Activated T-helper 1 cell treated with anti-CD3 and anti-CD28 coated beads, Interleukin-12 subunit alpha, Interleukin-12 subunit beta, Interleukin-2, Interleukin-4 antibody, amounts not matched to agents 30 ng/mL and 10 ng/mL and 1 ng/mL, durations not matched to agents 14 hours and 24 hours and 36 hours (primary cell): ENCODE data around the gene VDAC2. TPM values are rescaled to one million over a fixed set of nuclear protein-coding genes. Genes with fewer than 3 reads are reported as not detected.

Source experiments
- DNase-seq: peaks from one replicate; pipeline ENCODE4 v3.0.0; 2021; ENCODE audit warnings: low spot score
- H3K27ac Mint-ChIP-seq: one replicate; pipeline ENCODE4 v1.8.0; 2021; ENCODE audit warnings: mild to moderate bottlenecking, mixed read lengths
- H3K27me3 Mint-ChIP-seq: one replicate; pipeline ENCODE4 v1.8.0; 2022; ENCODE audit warnings: mild to moderate bottlenecking, moderate library complexity, mixed read lengths; ENCODE audit not compliant: insufficient read depth
- H3K36me3 Mint-ChIP-seq: one replicate; pipeline ENCODE4 v1.8.0; 2021; ENCODE audit warnings: low read depth, mixed read lengths
- H3K4me1 Mint-ChIP-seq: one replicate; pipeline ENCODE4 v1.8.0; 2021; ENCODE audit warnings: low read depth, mixed read lengths
- H3K4me3 Mint-ChIP-seq: one replicate; pipeline ENCODE4 v1.8.0; 2021; ENCODE audit warnings: mild to moderate bottlenecking, moderate library complexity, mixed read lengths
- H3K9me3 Mint-ChIP-seq: one replicate; pipeline ENCODE4 v1.8.0; 2021; ENCODE audit warnings: mixed read lengths
- intact Hi-C: fragments of 100-400 bp; cut with micrococcal nuclease; formaldehyde crosslinking; loops from one replicate; pipeline ENCODE4 v1.15.1; 2024
- total RNA-seq: library from RNA; stranded (reverse); gene quantifications from 2 replicates; pipeline ENCODE4 v1.2.3, GENCODE V29; 2022

Gene VDAC2
- total RNA-seq, 1 donor from 2014 or later: 220 TPM

DNA sequence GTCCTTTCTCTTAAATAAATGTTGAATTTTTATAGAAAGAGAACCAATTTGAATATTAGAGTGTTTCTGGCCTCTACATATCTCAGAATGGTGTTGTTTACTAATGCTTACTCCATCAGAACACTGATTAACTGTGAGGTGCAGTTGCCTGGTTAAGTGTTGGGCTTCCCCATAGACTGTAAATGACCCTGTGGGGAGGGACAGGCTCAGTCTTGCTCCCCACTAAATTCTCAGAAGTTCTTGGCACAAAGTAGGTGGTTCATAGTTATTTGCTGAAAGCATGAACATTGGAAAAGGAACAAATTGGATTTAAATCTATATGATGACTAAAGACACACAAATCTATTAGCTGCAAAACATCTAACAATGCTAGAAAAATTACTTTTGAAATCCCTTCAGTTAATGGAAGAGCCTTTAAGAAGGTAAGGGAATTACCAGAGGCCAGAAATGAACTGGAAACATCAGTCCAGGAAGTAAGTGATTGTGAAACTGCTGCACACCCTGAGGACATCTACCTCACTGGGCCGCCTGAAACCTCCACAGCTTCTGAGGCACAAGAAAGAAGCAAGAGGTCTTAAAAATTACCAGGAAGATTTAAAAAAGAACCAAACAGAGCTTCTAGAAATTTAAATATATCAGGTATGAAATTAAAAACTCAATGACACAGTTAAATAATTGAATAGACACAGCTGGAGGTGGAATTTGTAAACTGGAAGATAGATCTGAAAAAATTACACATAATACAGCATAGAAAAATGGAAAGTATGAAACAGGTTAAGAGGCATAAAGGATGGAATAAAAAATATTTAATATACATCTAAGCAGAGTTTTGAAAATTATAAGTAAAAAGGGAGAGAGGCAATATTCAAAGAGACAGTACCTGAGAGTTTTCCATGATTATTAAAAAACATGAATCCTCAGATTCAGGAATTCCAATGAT, 43.0 kb downstream of the VDAC2 start:
- no peaks in the 10 kb centered on the region for H3K4me1 Mint-ChIP-seq
- no peak overlapping the region for H3K4me3 Mint-ChIP-seq
- H3K36me3 Mint-ChIP-seq: peaks cover 4% of the 10 kb centered on the region
- no peak overlapping the region for H3K27ac Mint-ChIP-seq
- peaks cover 4% of the 10 kb centered on the region for H3K27me3 Mint-ChIP-seq
- no peak for DNase-seq
- intact Hi-C loops: no loop called here
- peaks cover 24% of the 10 kb centered on the region for H3K9me3 Mint-ChIP-seq

DNA sequence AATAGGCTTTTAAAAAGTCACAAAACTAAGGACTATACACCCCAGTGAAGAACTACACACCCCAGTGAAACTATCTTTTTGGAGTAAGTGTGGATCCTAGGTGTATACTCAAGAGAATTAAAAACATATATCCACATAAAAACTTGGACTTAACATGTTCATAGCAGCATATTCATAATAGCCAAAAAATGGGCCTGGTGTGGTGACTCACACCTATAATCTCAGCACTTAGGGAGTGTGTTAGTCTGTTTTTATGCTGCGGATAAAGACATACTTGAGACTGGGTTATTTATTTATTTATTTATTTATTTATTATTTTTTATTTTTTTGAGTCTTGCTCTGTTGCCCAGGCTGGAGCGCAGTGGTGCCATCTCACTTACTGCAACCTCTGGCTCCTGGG, 44.1 kb downstream of the VDAC2 start:
- intact Hi-C loops: no loop called here
- no peak overlapping the region for H3K4me3 Mint-ChIP-seq
- H3K4me1 Mint-ChIP-seq: no peaks in the 10 kb centered on the region
- H3K9me3 Mint-ChIP-seq: peaks cover 24% of the 10 kb centered on the region
- DNase-seq: no peak
- H3K27ac Mint-ChIP-seq: no peak overlapping the region
- peaks cover 4% of the 10 kb centered on the region for H3K36me3 Mint-ChIP-seq
- H3K27me3 Mint-ChIP-seq: peaks cover 4% of the 10 kb centered on the region

DNA sequence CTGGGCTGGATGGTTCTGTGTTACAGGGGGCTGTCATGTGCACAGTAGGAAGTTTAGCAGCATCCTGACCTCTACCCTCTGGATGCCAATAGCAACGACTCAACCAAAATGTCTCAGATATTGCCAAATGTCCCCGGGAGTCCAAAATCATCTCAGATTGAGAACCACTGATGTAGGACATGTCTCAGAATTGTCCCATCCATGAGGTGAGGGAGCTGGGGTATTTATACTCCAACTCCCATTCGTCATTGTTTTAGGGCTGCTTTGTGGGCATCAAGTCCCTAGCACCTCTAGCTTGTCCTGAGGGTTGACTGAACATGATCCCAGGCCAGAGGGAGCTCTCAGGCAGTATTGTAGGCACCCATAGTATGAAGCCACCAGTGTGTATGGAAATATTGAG, 50.4 kb downstream of the VDAC2 start:
- DNase-seq: no peak
- Mint-ChIP-seq H3K27ac (no peak overlapping the region), H3K36me3 (no peaks in the 10 kb centered on the region), H3K4me1 (no peaks in the 10 kb centered on the region), H3K4me3 (no peak overlapping the region), H3K9me3 (peaks cover 7% of the 10 kb centered on the region), H3K27me3 (no peaks in the 10 kb centered on the region)
- intact Hi-C loops: no loop called here

DNA sequence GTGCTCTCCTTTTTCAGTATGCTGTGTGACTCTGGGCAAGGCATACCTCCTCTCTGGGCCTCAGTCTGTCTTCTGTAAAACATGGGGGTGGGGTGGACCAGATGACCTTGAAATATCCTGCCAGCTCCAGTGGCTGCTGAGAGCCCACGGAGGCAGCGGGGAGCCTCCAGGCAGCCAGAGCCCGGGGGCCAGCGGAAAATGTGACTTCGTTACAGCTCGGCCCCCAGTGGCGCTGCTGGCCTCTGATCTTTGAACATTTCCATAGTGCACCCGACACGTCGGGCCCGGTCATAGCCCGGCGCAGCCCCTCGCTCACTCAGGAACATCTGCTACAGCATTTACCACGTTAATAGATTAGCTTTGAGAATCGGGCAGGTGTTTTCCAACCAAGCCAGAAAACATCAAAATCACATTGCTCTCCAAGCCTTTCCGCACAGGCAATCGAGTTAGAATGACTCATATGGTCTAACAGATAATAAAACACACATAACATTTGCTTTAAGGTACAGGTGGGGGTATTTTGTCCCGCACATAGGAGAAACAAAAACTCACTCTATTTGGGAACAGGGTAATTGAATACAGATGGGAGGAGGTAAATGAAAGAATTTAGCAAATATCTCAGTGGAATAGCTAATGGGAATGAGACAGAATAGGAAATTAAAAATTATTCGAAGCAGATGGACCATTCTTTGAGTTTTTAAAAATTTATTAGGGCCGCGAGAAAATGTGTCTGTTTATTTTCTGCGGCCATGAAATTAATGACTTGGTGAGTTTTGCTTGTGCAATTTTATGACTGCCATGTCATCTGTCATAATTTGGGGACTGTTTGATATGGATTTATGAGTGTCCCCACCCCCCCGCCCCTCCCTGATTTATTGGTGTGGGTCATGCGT, 51.5 kb downstream of the VDAC2 start:
- H3K9me3 Mint-ChIP-seq: peaks cover 7% of the 10 kb centered on the region
- H3K27me3 Mint-ChIP-seq: no peaks in the 10 kb centered on the region
- no peak overlapping the region for H3K4me3 Mint-ChIP-seq
- intact Hi-C loops: no loop called here
- DNase-seq: no peak
- no peaks in the 10 kb centered on the region for H3K36me3 Mint-ChIP-seq
- H3K4me1 Mint-ChIP-seq: no peaks in the 10 kb centered on the region
- H3K27ac Mint-ChIP-seq: no peak overlapping the region

DNA sequence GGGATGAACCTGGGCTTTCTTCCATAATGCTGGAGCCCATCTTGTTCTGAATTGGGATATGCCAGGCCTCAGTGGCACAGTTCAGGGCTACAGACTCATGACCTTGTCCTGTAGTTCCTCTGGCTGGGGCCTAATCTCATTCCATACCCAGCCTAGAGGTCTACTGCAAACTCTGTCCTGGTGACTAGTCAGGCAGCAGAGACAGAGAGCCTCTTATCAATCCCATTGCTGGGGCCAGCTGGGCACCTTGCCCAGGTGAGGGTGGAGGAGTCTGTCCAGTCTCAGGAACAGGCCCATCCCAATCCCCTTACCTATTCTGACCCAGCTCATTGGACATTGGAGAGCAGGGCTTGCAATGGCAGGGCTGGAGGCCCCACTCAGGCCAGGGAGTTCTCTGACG, 53.2 kb downstream of the VDAC2 start:
- Mint-ChIP-seq H3K9me3 (peaks cover 7% of the 10 kb centered on the region), H3K36me3 (no peaks in the 10 kb centered on the region), H3K4me1 (no peaks in the 10 kb centered on the region), H3K4me3 (no peak overlapping the region), H3K27me3 (no peaks in the 10 kb centered on the region), H3K27ac (no peak overlapping the region)
- intact Hi-C loops: no loop called here
- DNase-seq: no peak

DNA sequence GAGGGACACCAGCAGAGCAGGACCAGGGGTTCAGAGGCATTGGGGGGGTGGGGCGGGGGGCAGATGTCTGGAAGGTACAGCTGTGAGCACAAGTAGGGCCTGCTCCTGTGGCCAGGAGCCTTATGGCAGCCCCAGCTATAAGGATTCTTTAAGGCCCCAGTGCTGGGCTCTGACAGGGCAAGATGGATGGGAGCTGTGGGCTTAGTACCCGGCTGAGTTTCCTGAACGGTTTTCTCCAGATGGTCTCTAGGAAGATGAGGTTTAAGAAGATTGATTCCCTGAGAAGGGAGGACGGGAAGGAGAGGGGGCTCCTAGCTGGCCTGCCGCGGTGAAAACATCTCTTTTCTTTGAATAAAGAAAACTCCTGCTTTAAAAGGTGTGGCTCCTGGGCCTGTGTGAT, 55.3 kb downstream of the VDAC2 start:
- intact Hi-C loops: no loop called here
- Mint-ChIP-seq H3K4me3 (no peak overlapping the region), H3K36me3 (no peaks in the 10 kb centered on the region), H3K27me3 (peaks cover 2% of the 10 kb centered on the region), H3K4me1 (no peaks in the 10 kb centered on the region), H3K27ac (no peak overlapping the region), H3K9me3 (no peaks in the 10 kb centered on the region)
- DNase-seq: no peak

DNA sequence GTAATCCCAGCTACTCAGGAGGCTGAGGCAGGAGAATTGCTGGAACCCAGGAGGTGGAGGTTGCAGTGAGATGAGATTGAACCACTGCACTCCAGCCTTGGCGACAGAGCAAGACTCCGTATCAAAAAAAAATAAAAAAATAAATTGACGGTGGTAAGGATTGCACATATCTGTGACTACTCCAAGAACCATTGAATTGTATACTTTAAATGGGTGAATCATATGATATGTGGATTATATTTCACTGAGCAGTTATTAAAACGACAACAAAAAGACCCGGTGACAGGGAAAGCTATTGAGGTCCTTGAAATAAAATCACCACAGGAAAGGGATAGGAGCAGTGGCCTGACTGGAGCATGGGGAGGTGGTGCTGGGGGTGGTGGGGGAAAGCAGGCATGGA, 56.3 kb downstream of the VDAC2 start:
- no peaks in the 10 kb centered on the region for H3K4me1 Mint-ChIP-seq
- H3K36me3 Mint-ChIP-seq: no peaks in the 10 kb centered on the region
- DNase-seq: no peak
- H3K9me3 Mint-ChIP-seq: no peaks in the 10 kb centered on the region
- H3K4me3 Mint-ChIP-seq: no peak overlapping the region
- H3K27me3 Mint-ChIP-seq: peaks cover 2% of the 10 kb centered on the region
- intact Hi-C loops: no loop called here
- H3K27ac Mint-ChIP-seq: no peak overlapping the region

DNA sequence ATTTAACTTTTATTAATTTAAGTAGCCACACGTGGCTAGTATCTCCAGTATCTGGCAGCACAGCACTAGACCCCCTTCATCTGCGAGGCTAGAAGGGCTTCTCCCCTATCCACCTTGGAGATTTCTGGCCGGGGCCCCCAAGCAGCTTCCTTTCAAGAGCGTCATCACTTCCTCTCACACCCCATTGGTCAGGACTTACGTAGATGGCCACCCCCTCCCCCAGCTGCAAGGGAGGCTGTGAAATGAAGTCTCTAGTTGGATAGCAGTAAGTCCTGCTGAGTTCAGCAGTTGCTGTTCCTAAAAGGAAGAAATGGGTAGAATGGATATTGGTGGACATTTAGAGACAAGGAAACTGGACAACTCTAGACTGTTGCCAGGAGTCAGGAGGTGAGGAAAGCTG, 59.0 kb downstream of the VDAC2 start:
- peaks cover 5% of the 10 kb centered on the region for H3K27me3 Mint-ChIP-seq
- no peaks in the 10 kb centered on the region for H3K9me3 Mint-ChIP-seq
- intact Hi-C loops: no loop called here
- H3K27ac Mint-ChIP-seq: no peak overlapping the region
- H3K4me3 Mint-ChIP-seq: no peak overlapping the region
- DNase-seq: no peak
- H3K36me3 Mint-ChIP-seq: no peaks in the 10 kb centered on the region
- no peaks in the 10 kb centered on the region for H3K4me1 Mint-ChIP-seq

DNA sequence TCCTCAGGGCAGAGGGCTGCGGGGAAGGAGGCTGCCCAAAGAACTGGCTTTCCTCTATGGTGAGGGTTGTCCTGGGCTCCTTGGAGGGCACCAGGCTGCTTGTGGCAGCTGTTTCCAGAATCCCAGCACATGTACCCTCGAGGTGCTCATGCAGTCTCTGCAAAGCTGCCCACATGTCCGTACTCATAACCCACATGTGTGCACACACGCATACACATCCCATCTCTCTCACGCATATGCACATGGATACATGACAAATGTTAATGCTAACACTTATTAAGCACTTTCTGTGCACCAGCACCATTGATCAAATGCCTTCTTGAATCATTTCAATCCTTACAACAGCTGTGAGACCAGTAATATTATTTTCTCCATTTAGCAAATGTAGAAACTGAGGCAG, 61.5 kb downstream of the VDAC2 start:
- no peak for DNase-seq
- Mint-ChIP-seq H3K27me3 (peaks cover 5% of the 10 kb centered on the region), H3K4me3 (no peak overlapping the region), H3K36me3 (no peaks in the 10 kb centered on the region), H3K27ac (no peak overlapping the region), H3K4me1 (no peaks in the 10 kb centered on the region), H3K9me3 (no peaks in the 10 kb centered on the region)
- intact Hi-C loops: no loop called here

DNA sequence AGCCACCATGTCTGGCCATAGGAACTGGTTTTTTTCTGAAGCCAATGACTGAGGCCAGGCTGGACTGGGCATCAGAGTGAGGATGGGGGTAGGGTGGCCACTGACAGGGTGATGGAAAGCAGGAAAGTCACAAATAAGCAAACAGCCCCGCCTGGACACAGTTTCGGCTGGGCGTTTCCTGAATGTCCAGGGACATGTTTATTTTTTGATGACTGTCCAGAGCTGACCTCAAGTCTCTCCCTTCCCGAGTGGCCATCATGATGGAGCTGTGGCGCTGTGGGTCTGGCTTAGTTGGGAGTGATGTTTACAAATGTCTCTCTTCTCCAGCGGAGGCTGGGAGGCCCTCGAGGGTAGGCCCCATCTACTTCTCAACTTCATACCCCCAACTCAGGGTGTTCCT, 62.3 kb downstream of the VDAC2 start:
- intact Hi-C loops: no loop called here
- no peak for DNase-seq
- no peaks in the 10 kb centered on the region for H3K9me3 Mint-ChIP-seq
- peaks cover 5% of the 10 kb centered on the region for H3K27me3 Mint-ChIP-seq
- H3K4me3 Mint-ChIP-seq: no peak overlapping the region
- no peaks in the 10 kb centered on the region for H3K36me3 Mint-ChIP-seq
- no peaks in the 10 kb centered on the region for H3K4me1 Mint-ChIP-seq
- H3K27ac Mint-ChIP-seq: no peak overlapping the region

DNA sequence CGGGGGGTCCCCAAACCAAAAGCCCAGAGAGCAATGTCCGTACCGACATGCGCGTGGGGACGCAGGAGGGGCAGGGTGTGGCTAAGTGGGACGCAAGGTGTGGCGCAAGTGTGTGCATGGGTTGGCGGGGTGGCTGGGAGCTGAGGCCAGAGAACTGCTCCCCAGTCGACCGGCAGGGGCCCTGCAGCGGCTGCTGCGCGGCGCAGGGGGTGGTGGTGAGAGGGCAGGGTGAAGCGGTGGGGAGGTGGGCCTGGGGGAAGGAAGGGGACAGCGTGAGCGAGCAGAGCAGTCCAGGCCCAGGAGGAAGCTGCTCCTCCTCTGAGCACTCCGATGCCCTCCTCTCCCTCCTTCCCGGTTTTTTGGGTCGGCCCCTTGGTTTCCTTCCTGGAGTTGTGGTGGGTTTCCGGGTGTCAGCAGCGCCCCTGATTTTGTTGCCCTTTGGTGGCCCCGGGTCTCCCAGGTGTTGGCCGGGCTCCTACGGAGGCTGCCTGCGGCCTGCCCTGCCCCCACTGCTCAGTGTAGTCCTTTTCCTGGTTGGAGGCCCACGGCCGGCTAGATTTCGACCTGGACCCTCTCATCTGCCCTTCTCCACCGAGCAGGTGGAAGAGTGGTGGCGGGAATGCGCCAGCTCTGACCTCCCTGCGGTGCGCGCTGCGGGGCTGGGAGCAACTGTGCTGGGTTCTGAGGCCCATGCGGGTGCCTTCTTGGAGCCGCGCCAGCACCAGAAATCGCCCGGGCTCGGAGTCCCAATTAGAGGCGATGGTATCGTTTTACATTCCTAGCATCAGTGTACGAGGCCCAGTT, 65.7 kb downstream of the VDAC2 start:
- Mint-ChIP-seq H3K27ac (no peak overlapping the region), H3K27me3 (peaks cover 8% of the 10 kb centered on the region), H3K9me3 (no peaks in the 10 kb centered on the region), H3K4me1 (no peaks in the 10 kb centered on the region), H3K4me3 (no peak overlapping the region), H3K36me3 (no peaks in the 10 kb centered on the region)
- DNase-seq: no peak
- intact Hi-C loops: no loop called here

DNA sequence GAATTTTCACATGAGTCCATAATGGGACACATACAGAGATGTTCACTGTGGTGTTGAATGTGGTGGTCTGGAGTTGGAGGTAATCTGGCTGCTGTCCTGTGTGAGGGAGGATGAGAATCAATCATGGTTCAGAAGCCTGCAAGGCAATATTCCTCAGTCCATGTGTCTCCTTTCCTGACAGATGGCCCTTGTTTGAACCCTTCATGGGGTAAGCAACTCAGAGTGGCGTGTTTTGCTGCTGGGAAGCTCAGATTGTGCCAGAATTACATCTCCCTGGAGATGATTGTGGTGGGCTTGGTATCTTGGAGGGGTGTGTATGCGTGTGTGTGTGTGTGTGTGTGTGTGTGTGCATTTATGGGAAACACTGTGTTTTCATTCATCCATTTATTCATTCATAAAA, 69.6 kb downstream of the VDAC2 start:
- no peaks in the 10 kb centered on the region for H3K9me3 Mint-ChIP-seq
- H3K4me3 Mint-ChIP-seq: no peak overlapping the region
- no peak overlapping the region for H3K27ac Mint-ChIP-seq
- intact Hi-C loops: no loop called here
- no peaks in the 10 kb centered on the region for H3K36me3 Mint-ChIP-seq
- H3K4me1 Mint-ChIP-seq: no peaks in the 10 kb centered on the region
- peaks cover 10% of the 10 kb centered on the region for H3K27me3 Mint-ChIP-seq
- no peak for DNase-seq
